A549 (cell line): ENCODE measurements around the gene KEAP1. TPM values are rescaled to one million over a fixed set of nuclear protein-coding genes. Genes with fewer than 3 reads are reported as not detected.

Experiments
- ATAC-seq, 2 experiments: fragments of 200-7000 bp in 1 of 2; fragments of >200 bp in 1 of 2; cut with Nextera tagmentation in 1 of 2; cut with Tn5 transposase in 1 of 2; 3 replicates each; pipeline versions ENCODE4 v1.8.0 to v1.9.1; 2018 to 2020; ENCODE audit warnings: mild to moderate bottlenecking in 1 of 2, moderate library complexity in 1 of 2
- CTCF ChIA-PET: fragments of 300-600 bp; sonication (Branson Sonifier 250); formaldehyde crosslinking; extraction: SDS; loops from one replicate; lab custom pipeline; 2021; ENCODE audit warnings: antibody characterized with exemption, inconsistent platforms; lab: Yijun Ruan, JAX
- POLR2A ChIA-PET: fragments of 350-600 bp; formaldehyde crosslinking; extraction: SDS; loops from one replicate; lab custom pipeline; 2021; ENCODE audit warnings: antibody characterized with exemption, inconsistent platforms; lab: Yijun Ruan, JAX
- DNase-seq, 2 experiments: peaks; one replicate each; pipeline versions ENCODE4 v3.0.0 to v3.0.0-alpha.2; 2011 to 2016; ENCODE audit warnings: low read depth in 1 of 2, low spot score in 1 of 2
- FAIRE-seq: peaks from 2 replicates; lab custom pipeline; 2011; peaks lifted over from hg19 to GRCh38; lab: Jason Lieb, UNC
- H3K27ac ChIP-seq, 2 experiments: fragments of >200 bp; sonication (Bioruptor Twin); formaldehyde crosslinking; 3 replicates each; pipeline ENCODE4 v1.5.1; 2016 to 2017
- H3K4me1 ChIP-seq: fragments of >200 bp; sonication (Bioruptor Twin); formaldehyde crosslinking; 3 replicates; pipeline ENCODE4 v1.6.1; 2016
- H3K4me2 ChIP-seq: fragments of >200 bp; sonication (Bioruptor Twin); formaldehyde crosslinking; 3 replicates; pipeline ENCODE4 v1.6.1; 2016
- H3K4me3 ChIP-seq: fragments of >200 bp; sonication (Bioruptor Twin); formaldehyde crosslinking; 3 replicates; pipeline ENCODE4 v1.5.1; 2016
- H3K9me3 ChIP-seq: fragments of >200 bp; sonication (Bioruptor Twin); formaldehyde crosslinking; 3 replicates; pipeline ENCODE4 v1.6.1; 2016
- BHLHE40 ChIP-seq: IDR thresholded peaks from 2 replicates; pipeline ENCODE4 v1.6.1; 2012; ENCODE audit warnings: low read depth, low read length, inconsistent platforms
- CBX2 ChIP-seq: fragments of 200-600 bp; sonication (generic); IDR thresholded peaks from 2 replicates; pipeline ENCODE4 v1.6.1; 2016; ENCODE audit warnings: low read depth, mild to moderate bottlenecking, borderline replicate concordance
- CHD4 ChIP-seq: fragments of 200-600 bp; sonication (generic); IDR thresholded peaks from 2 replicates; pipeline ENCODE4 v1.6.1; 2016; ENCODE audit warnings: antibody characterized with exemption, mild to moderate bottlenecking, borderline replicate concordance
- EHF ChIP-seq: fragments of 250-450 bp; sonication (Bioruptor Pico); IDR thresholded peaks from 2 replicates; pipeline ENCODE4 v1.5.0; 2020; ENCODE audit warnings: mild to moderate bottlenecking
- EHMT2 ChIP-seq: fragments of 200-600 bp; sonication (generic); IDR thresholded peaks from 2 replicates; pipeline ENCODE4 v1.6.1; 2016; ENCODE audit warnings: antibody characterized with exemption, low read depth, mild to moderate bottlenecking, moderate library complexity
- ESRRA ChIP-seq: fragments of 150-350 bp; IDR thresholded peaks from 2 replicates; pipeline ENCODE4 v1.6.1; 2014; ENCODE audit warnings: mild to moderate bottlenecking, low read length, borderline replicate concordance
- FOSB ChIP-seq: fragments of 250-450 bp; sonication (Bioruptor Pico); IDR thresholded peaks from 2 replicates; pipeline ENCODE4 v1.5.0; 2020; ENCODE audit warnings: mild to moderate bottlenecking, moderate library complexity
- FOSL2 ChIP-seq, 2 experiments: fragments of 450-650 bp in 1 of 2; fragments of >200 bp in 1 of 2; sonication (Bioruptor Twin) in 1 of 2; formaldehyde crosslinking; IDR thresholded peaks; 2 replicates each; pipeline versions ENCODE4 v1.5.0 to v1.6.1; 2016 to 2020; ENCODE audit warnings: mild to moderate bottlenecking in 1 of 2, moderate library complexity in 1 of 2
- JUNB ChIP-seq: fragments of >200 bp; sonication (Bioruptor Twin); formaldehyde crosslinking; IDR thresholded peaks from 2 replicates; pipeline ENCODE4 v1.6.1; 2016
- KDM1A ChIP-seq: fragments of 200-600 bp; sonication (generic); IDR thresholded peaks from 2 replicates; pipeline ENCODE4 v1.6.1; 2016; ENCODE audit warnings: low read depth, mild to moderate bottlenecking
- MYC ChIP-seq: IDR thresholded peaks from 2 replicates; pipeline ENCODE4 v1.6.1; 2012; ENCODE audit warnings: mild to moderate bottlenecking, inconsistent platforms, low read length, improper control_type of control experiment, borderline replicate concordance
- PHF8 ChIP-seq: fragments of 200-600 bp; sonication (generic); IDR thresholded peaks from 2 replicates; pipeline ENCODE4 v1.6.1; 2016; ENCODE audit warnings: low read depth, mild to moderate bottlenecking, antibody characterized with exemption, moderate library complexity, borderline replicate concordance
- RARB ChIP-seq: fragments of 250-450 bp; sonication (Bioruptor Pico); IDR thresholded peaks from 2 replicates; pipeline ENCODE4 v1.8.0; 2021; ENCODE audit warnings: mild to moderate bottlenecking, moderate library complexity
- RFX5 ChIP-seq: fragments of 450-650 bp; IDR thresholded peaks from 2 replicates; pipeline ENCODE4 v1.7.1; 2014; ENCODE audit warnings: antibody characterized with exemption, mild to moderate bottlenecking, moderate library complexity
- ZFP36 ChIP-seq: fragments of 450-650 bp; IDR thresholded peaks from 2 replicates; pipeline ENCODE4 v1.6.1; 2014; ENCODE audit warnings: borderline replicate concordance; ENCODE audit not compliant: partially characterized antibody
- WGBS: methylation state at CpG from one replicate; pipeline ENCODE4 v1.1.6; 2017; ENCODE audit errors: missing lambda C conversion rate; 5-methylcytosine and 5-hydroxymethylcytosine counted together
- polyA plus RNA-seq, 4 experiments: library from polyadenylated mRNA; depleted of rRNA in 3 of 4; stranded (reverse); fragments of >200 nt; fragmentation: RNase III in 1 of 4; extraction: RNeasy Plus Mini Kit Qiagen cat#74134 plus additional on column Dnase treatment in 1 of 4; gene quantifications; 2 replicates in 3 of 4; 3 replicates in 1 of 4; pipeline ENCODE4 v1.2.3, GENCODE V29; 2011 to 2017
- TF ChIP-seq, protein P1 (sequence below): fragments of 200-600 bp; sonication (generic); IDR thresholded peaks from 2 replicates; pipeline ENCODE4 v1.6.1; 2016; ENCODE audit warnings: antibody characterized with exemption, mild to moderate bottlenecking, moderate library complexity
- TF ChIP-seq, protein P2 (sequence below): fragments of >200 bp; sonication (Bioruptor Twin); formaldehyde crosslinking; IDR thresholded peaks from 3 replicates; pipeline ENCODE4 v1.5.1; 2016
- TF ChIP-seq, protein P3 (sequence below): fragments of >200 bp; sonication (Bioruptor Twin); formaldehyde crosslinking; IDR thresholded peaks from 3 replicates; pipeline ENCODE4 v1.6.1; 2016

Gene KEAP1
- polyA plus RNA-seq, 2 of the 4 experiments (the other 2 are of a cell fraction) = 49.3 to 67.7 TPM

DNA sequence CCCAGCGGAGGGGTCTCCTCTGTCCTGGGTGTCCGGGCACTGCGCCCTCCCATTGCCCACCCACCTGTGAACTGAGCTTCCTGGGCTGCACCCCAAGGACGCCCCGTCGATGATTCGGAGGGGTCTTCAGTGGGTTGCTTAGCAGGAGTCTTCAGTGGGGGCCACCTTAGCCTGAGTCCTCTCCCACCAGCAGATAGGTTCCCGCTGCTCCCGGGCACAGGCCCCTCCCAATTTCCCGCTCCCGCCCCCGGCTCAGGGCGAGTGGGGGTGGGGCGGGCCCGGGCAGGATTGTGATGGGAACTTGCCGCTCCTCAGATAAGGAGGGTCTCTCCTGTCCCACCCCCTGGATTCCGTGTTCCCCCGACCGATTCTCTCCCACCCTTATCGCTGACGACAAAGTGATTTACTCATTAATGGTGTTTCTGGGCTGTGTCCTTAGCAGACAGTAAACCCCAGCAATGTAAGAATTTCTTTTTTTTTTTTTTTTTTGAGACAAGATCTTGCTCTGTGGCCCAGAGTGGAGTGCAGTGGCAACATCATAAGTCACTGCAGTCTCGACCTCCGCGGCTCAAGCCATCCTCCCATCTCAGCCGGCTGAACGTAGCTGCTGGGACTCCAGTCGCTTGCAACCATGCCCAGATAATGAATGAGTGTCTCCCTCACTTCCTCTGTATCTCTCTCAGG, 14.7 kb upstream of the KEAP1 start (continued):
- TF ChIP-seq MYC (no peak), KDM1A (no peak)
- TF ChIP-seq, protein P1, sequence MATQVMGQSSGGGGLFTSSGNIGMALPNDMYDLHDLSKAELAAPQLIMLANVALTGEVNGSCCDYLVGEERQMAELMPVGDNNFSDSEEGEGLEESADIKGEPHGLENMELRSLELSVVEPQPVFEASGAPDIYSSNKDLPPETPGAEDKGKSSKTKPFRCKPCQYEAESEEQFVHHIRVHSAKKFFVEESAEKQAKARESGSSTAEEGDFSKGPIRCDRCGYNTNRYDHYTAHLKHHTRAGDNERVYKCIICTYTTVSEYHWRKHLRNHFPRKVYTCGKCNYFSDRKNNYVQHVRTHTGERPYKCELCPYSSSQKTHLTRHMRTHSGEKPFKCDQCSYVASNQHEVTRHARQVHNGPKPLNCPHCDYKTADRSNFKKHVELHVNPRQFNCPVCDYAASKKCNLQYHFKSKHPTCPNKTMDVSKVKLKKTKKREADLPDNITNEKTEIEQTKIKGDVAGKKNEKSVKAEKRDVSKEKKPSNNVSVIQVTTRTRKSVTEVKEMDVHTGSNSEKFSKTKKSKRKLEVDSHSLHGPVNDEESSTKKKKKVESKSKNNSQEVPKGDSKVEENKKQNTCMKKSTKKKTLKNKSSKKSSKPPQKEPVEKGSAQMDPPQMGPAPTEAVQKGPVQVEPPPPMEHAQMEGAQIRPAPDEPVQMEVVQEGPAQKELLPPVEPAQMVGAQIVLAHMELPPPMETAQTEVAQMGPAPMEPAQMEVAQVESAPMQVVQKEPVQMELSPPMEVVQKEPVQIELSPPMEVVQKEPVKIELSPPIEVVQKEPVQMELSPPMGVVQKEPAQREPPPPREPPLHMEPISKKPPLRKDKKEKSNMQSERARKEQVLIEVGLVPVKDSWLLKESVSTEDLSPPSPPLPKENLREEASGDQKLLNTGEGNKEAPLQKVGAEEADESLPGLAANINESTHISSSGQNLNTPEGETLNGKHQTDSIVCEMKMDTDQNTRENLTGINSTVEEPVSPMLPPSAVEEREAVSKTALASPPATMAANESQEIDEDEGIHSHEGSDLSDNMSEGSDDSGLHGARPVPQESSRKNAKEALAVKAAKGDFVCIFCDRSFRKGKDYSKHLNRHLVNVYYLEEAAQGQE = no peak
- TF ChIP-seq, protein P2, sequence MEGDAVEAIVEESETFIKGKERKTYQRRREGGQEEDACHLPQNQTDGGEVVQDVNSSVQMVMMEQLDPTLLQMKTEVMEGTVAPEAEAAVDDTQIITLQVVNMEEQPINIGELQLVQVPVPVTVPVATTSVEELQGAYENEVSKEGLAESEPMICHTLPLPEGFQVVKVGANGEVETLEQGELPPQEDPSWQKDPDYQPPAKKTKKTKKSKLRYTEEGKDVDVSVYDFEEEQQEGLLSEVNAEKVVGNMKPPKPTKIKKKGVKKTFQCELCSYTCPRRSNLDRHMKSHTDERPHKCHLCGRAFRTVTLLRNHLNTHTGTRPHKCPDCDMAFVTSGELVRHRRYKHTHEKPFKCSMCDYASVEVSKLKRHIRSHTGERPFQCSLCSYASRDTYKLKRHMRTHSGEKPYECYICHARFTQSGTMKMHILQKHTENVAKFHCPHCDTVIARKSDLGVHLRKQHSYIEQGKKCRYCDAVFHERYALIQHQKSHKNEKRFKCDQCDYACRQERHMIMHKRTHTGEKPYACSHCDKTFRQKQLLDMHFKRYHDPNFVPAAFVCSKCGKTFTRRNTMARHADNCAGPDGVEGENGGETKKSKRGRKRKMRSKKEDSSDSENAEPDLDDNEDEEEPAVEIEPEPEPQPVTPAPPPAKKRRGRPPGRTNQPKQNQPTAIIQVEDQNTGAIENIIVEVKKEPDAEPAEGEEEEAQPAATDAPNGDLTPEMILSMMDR = no peak

DNA sequence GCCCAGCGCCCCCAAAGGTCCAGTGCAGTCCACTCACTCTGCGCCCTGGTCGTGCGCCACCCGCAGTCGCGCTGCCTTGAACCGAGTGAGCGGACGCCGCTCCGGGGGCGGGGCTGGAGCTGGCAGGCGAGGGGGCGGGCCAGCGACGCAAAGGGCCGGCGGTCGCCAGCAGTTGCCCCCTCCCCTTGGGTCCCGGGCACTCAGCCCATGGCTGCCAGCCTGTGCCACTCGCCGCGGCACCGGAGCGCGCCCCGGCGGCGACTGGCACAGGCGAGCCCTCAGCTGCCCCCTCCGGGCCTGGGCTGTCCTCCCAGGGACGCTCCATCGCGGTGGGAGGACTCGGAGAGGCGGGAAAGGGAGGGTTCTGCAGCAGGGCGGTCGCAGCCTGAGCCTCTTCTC, 14.2 kb upstream of the KEAP1 start, which contains the start of gene S1PR5:
S1PR5 (minus strand) TSS at position 87 of the 399 bp plus-strand sequence. CDS start 2,436 bp downstream, outside the sequence.
- CTCF ChIA-PET = interaction anchor here (1.2 to 2.7 kb wide), 5 partner anchors 12 to 42 kb away, joined by 3 to 9 read pairs (median 7); no protein-coding TSS in a partner anchor
- no CpG with 5 or more reads among the region's 39 CpGs for WGBS
- DNase-seq (peak; percentile 35), ATAC-seq (peak; percentile 73 to 86), FAIRE-seq (no peak)
- TF ChIP-seq BHLHE40 (no peak), PHF8 (peak; percentile 24; the same call in 1 of the 2 replicates)
- TF ChIP-seq, protein P2 = peak; percentile 7; the same call in 1 of the 3 replicates
- Histone ChIP-seq H3K9me3 (no peaks in the 10 kb centered on the region), H3K4me1 (peaks cover 11% of the 10 kb centered on the region; the same call in 1 of the 3 replicates), H3K27ac (peak within 1 kb of the TSS; percentile 72 to 93), H3K4me2 (peak within 1 kb of the TSS; percentile 99), H3K4me3 (peak within 1 kb of the TSS; percentile 92)
- POLR2A ChIA-PET = interaction anchor here (0.6 kb wide), 1 partner anchor 14 kb away, joined by 3 read pairs; no protein-coding TSS in a partner anchor

DNA sequence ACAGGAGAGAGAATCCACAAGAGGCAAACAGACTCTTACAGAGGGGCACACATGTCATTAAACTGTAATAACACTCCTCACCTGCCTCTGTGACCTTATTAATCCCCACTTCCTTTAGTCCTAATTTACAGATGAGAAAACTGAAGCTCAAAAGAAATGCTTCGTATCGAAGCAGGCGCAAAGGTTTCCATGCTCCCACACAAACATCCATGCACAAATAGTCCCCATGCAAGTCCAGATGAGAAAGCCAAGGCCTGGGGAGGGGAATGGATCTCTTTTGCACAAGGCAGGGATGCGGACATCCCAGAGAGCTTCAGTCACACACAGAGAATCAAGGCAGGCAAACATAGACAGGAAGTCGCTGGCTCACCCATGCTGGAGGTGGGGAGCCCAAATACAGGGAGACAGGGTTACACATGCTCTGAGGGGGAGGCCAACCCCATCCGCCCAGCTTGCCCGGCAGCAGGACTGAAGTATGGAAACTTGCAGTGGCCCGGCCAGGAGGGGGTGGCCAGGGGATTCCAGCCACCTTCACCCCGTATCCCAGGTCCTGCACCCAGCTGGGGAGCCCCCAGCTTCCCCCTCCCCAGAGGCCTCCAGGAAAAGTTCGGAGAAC, 13.6 kb upstream of the KEAP1 start:
- FAIRE-seq (no peak), ATAC-seq (peak; percentile 43 to 54; a peak in 4 of 6 replicates), DNase-seq (no peak)
- Histone ChIP-seq H3K9me3 (no peaks in the 10 kb centered on the region), H3K4me1 (peaks cover 11% of the 10 kb centered on the region; the same call in 1 of the 3 replicates), H3K4me2 (peak overlapping the region; percentile 99), H3K4me3 (peak overlapping the region; percentile 92), H3K27ac (peak overlapping the region; percentile 72 to 93)
- ChIA-PET CTCF (interaction anchor here (0.8 to 2.7 kb wide), 8 partner anchors 9 to 128 kb away, joined by 3 to 9 read pairs (median 6); no protein-coding TSS in a partner anchor), POLR2A (no interaction called here)
- TF ChIP-seq ZFP36 = no peak
- no peak for TF ChIP-seq FOSL2 (IDR thresholded peaks at IDR 0.05)
- TF ChIP-seq FOSL2 (CRISPR knock-in tag; IDR thresholded peaks at IDR 0.05) = no peak
- TF ChIP-seq, protein P3, sequence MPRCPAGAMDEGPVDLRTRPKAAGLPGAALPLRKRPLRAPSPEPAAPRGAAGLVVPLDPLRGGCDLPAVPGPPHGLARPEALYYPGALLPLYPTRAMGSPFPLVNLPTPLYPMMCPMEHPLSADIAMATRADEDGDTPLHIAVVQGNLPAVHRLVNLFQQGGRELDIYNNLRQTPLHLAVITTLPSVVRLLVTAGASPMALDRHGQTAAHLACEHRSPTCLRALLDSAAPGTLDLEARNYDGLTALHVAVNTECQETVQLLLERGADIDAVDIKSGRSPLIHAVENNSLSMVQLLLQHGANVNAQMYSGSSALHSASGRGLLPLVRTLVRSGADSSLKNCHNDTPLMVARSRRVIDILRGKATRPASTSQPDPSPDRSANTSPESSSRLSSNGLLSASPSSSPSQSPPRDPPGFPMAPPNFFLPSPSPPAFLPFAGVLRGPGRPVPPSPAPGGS = no peak
- no peak for TF ChIP-seq EHF
- TF ChIP-seq JUNB = no peak
- TF ChIP-seq EHMT2 = no peak
- TF ChIP-seq CHD4 = no peak
- no peak for TF ChIP-seq ESRRA
- no peak for TF ChIP-seq RARB (CRISPR knock-in tag)
- TF ChIP-seq CBX2 = no peak
- no peak for TF ChIP-seq PHF8
- TF ChIP-seq RFX5 = no peak
- TF ChIP-seq FOSB (CRISPR knock-in tag) = no peak
- 51% methylated on average over 5 of the region's 10 CpGs for whole genome bisulfite sequencing
